Ishikawa (cell line): Measurements from ENCODE around the gene FMN2.

Experiments
- CEBPB ChIP-seq: IDR thresholded peaks from 2 replicates; pipeline ENCODE4 v1.6.1; 2012
- CREB1 ChIP-seq: IDR thresholded peaks from 2 replicates; pipeline ENCODE4 v1.6.1; 2012; ENCODE audit warnings: low read depth
- EGR1 ChIP-seq: IDR thresholded peaks from 2 replicates; pipeline ENCODE4 v1.6.1; 2012
- EP300 ChIP-seq: IDR thresholded peaks from 2 replicates; pipeline ENCODE4 v1.6.1; 2012; ENCODE audit warnings: borderline replicate concordance
- FOXM1 ChIP-seq: IDR thresholded peaks from 2 replicates; pipeline ENCODE4 v1.6.1; 2012; ENCODE audit warnings: low read depth, borderline replicate concordance
- NFIC ChIP-seq: IDR thresholded peaks from 2 replicates; pipeline ENCODE4 v1.6.1; 2012
- RAD21 ChIP-seq: IDR thresholded peaks from 2 replicates; pipeline ENCODE4 v1.6.1; 2012; ENCODE audit warnings: low read depth
- TAF1 ChIP-seq: IDR thresholded peaks from 2 replicates; pipeline ENCODE4 v1.6.1; 2012; ENCODE audit warnings: low read depth, mild to moderate bottlenecking
- TCF12 ChIP-seq: IDR thresholded peaks from 2 replicates; pipeline ENCODE4 v1.6.1; 2012; ENCODE audit warnings: low read depth
- TEAD4 ChIP-seq: IDR thresholded peaks from 2 replicates; pipeline ENCODE4 v1.6.1; 2012
- USF1 ChIP-seq: IDR thresholded peaks from 2 replicates; pipeline ENCODE4 v1.6.1; 2012
- YY1 ChIP-seq: IDR thresholded peaks from 2 replicates; pipeline ENCODE4 v1.6.1; 2012; ENCODE audit warnings: low read depth
- ZBTB7A ChIP-seq: IDR thresholded peaks from 2 replicates; pipeline ENCODE4 v1.6.1; 2012; ENCODE audit warnings: low read depth
- TF ChIP-seq, protein P1 (sequence below): IDR thresholded peaks from 2 replicates; pipeline ENCODE4 v1.6.1; 2012
- TF ChIP-seq, protein P2 (sequence below): IDR thresholded peaks from 2 replicates; pipeline ENCODE4 v1.6.1; 2012; ENCODE audit warnings: low read depth, mild to moderate bottlenecking

The FMN2 gene

DNA sequence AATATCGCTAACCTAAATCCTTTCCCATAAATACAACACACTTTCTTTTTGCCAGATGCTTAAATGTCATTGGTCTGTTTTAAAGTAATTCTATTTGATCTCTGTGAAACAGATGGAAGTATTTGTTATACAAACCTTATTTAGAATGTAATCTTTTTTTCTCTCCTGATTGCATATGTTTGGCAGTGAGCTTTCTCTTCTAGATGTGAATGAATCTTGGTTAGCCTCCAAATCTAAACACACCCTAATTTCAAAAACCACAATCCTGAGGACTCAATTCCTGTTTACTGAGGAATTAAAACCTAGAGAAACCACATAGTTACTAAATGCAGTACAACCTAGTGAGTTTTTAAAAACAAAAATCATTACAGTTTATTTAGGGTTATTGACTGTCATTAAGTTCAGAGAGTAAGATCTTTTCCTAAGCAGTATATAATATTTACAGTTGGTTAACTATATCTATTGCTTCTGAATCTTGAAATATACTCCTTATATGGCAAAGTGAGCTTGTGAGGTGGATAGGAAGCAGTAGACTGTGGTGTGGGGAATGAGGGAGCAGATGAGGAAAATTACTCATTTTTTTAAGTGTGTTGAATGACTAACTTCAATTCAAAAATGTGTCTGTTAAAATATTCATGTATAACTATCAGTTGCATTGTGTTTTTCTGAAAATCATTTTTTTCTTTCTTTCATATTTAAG lies 218.7 kb downstream of the FMN2 start:
- TF ChIP-seq YY1, result no peak
- TF ChIP-seq RAD21, result no peak
- TF ChIP-seq CEBPB, result no peak
- TF ChIP-seq ZBTB7A, result no peak
- TF ChIP-seq TAF1, result no peak
- TF ChIP-seq USF1, result no peak
- TF ChIP-seq, protein P1, sequence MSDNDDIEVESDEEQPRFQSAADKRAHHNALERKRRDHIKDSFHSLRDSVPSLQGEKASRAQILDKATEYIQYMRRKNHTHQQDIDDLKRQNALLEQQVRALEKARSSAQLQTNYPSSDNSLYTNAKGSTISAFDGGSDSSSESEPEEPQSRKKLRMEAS, result no peak
- TF ChIP-seq EP300, result no peak
- TF ChIP-seq, protein P2, sequence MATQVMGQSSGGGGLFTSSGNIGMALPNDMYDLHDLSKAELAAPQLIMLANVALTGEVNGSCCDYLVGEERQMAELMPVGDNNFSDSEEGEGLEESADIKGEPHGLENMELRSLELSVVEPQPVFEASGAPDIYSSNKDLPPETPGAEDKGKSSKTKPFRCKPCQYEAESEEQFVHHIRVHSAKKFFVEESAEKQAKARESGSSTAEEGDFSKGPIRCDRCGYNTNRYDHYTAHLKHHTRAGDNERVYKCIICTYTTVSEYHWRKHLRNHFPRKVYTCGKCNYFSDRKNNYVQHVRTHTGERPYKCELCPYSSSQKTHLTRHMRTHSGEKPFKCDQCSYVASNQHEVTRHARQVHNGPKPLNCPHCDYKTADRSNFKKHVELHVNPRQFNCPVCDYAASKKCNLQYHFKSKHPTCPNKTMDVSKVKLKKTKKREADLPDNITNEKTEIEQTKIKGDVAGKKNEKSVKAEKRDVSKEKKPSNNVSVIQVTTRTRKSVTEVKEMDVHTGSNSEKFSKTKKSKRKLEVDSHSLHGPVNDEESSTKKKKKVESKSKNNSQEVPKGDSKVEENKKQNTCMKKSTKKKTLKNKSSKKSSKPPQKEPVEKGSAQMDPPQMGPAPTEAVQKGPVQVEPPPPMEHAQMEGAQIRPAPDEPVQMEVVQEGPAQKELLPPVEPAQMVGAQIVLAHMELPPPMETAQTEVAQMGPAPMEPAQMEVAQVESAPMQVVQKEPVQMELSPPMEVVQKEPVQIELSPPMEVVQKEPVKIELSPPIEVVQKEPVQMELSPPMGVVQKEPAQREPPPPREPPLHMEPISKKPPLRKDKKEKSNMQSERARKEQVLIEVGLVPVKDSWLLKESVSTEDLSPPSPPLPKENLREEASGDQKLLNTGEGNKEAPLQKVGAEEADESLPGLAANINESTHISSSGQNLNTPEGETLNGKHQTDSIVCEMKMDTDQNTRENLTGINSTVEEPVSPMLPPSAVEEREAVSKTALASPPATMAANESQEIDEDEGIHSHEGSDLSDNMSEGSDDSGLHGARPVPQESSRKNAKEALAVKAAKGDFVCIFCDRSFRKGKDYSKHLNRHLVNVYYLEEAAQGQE, result no peak
- TF ChIP-seq EGR1, result no peak
- no peak for TF ChIP-seq CREB1
- no peak for TF ChIP-seq TCF12
- TF ChIP-seq NFIC, result no peak
- no peak for TF ChIP-seq TEAD4
- TF ChIP-seq FOXM1, result no peak

GRCh38 chr1:240312872-240313271 lies 221.2 kb downstream of the FMN2 start:
- TF ChIP-seq NFIC, result no peak
- no peak for TF ChIP-seq RAD21
- TF ChIP-seq, protein P1, result no peak
- TF ChIP-seq TEAD4, result no peak
- no peak for TF ChIP-seq FOXM1
- TF ChIP-seq, protein P2, result no peak
- no peak for TF ChIP-seq CREB1
- TF ChIP-seq CEBPB, result no peak
- no peak for TF ChIP-seq EP300

DNA sequence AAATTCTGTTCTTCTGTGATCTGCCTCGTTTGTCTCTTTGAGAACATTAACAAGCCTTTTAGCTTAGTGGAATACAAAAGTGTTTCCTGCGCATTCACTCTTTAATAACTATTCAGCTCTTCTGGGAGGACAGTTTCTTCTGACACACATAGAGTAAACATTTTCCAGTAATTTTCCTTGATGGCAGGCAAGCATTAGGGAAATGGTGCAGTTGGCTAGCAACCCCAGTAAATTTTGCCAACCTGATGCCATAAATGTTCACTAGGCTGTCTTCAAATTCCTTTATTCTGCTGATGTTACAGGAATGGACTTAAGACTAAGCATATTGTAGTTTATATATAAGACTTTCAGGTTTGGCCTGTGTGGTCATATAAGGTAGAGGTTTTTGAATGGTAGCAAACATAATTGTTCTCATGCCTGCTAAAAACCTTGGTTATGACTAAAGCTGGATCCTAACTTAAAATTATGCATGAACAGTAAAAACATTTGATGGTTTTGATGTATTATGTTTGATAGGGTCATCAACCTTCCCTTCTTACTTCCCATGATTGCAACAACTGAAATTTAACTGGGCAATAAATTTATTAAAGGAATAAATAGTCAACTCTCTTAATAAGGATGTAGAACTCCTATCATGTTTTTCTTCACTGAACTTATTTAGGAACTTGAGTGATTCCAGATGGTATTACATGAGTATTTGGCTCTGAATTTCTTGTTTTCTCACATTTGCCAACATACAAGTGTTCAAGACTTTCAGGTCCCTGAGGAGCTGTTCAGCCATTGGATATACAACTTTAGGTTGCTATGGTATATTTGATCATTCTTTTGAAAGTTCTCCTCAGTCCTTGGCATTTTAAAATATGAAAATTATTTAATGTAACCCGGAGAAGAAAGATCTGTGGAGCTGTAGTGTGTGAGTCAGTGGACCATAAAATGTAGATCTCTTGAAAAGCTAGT lies 223.4 kb downstream of the FMN2 start:
- TF ChIP-seq TAF1 (no peak), NFIC (no peak), CEBPB (no peak), EGR1 (no peak), TCF12 (no peak), TEAD4 (no peak), USF1 (no peak)
- TF ChIP-seq, protein P1, result no peak

DNA sequence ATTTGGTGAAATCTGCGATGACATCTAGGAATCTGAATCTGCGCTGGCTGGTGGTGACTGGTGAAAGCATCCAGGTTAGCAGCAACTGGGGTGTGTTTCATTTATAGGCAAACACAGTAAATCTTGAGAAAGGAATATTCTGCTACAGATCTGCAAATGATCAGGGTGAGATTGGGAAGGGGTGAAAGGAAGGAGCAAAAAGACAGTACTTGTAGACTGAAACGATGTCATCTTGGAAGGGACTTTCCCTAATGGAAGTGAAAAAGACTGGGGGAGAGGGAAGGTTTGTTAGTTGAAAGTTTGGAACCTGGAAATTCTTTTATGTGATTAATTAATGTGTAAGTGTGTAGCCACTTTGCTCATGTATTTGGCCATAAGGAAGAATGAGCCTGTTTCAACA lies 228.3 kb downstream of the FMN2 start:
- no peak for TF ChIP-seq TEAD4
- no peak for TF ChIP-seq ZBTB7A
- no peak for TF ChIP-seq EP300
- no peak for TF ChIP-seq NFIC
- TF ChIP-seq, protein P2, result no peak
- TF ChIP-seq CEBPB, result no peak
- TF ChIP-seq TAF1, result no peak
- TF ChIP-seq FOXM1, result no peak
- no peak for TF ChIP-seq TCF12
- TF ChIP-seq CREB1, result no peak
- TF ChIP-seq, protein P1, result no peak
- TF ChIP-seq YY1, result no peak
- no peak for TF ChIP-seq USF1
- TF ChIP-seq RAD21, result no peak
- TF ChIP-seq EGR1, result no peak
